IPS DF 4.7 (cell line): ENCODE measurements around the gene SLC23A2.
"Not testable (repeated sequence)": the region's sequence is repeated elsewhere in the genome, so short reads cannot be mapped to it uniquely, and the experiment has no call there.

Experiments
- DNase-seq: peaks from one replicate; pipeline ENCODE4 v3.0.0-alpha.2; 2013; ENCODE audit warnings: low spot score; ENCODE audit errors: extremely low read depth

Gene SLC23A2

DNA sequence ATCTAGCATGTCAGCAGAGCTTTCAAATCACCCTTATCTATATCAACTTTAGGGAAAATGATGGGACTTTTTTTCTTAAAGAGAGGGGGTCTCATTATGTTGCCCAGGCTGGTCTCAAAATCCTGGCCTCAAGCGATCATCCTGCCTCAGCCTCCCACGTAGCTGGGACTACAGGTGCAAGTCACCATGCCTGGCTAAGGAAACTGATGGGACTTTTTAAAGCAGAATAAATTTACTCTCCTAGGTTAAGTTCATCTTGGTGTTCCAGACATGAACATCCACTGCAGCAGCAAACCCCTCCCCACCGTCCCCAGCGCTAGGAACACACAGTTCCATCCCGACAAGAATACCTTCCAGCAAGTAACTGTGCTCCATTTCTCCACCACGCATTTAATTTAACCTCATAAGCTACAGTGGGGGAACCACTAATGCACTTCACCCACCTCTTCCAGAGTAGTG lies 64.9 kb downstream of the SLC23A2 start:
- no peak for DNase-seq

DNA sequence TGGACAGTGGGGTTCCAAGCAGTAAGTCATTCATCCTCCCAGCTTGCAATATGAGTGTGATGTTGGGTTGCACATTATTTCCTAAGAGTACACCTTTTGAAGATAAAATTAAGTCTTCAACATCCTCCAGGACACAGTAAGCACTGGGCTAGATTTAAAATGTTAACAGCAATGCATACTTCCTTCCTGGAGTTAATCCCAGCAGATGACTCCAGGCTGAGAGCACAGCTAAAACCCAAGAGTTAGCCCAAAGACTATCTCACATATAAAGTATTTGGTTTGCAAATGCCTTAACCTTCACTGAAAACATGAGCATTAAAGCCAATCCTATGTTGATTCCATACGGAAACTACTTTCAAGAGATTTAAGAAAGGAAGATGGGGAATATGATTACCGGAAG lies 69.2 kb downstream of the SLC23A2 start:
- DNase-seq = no peak

DNA sequence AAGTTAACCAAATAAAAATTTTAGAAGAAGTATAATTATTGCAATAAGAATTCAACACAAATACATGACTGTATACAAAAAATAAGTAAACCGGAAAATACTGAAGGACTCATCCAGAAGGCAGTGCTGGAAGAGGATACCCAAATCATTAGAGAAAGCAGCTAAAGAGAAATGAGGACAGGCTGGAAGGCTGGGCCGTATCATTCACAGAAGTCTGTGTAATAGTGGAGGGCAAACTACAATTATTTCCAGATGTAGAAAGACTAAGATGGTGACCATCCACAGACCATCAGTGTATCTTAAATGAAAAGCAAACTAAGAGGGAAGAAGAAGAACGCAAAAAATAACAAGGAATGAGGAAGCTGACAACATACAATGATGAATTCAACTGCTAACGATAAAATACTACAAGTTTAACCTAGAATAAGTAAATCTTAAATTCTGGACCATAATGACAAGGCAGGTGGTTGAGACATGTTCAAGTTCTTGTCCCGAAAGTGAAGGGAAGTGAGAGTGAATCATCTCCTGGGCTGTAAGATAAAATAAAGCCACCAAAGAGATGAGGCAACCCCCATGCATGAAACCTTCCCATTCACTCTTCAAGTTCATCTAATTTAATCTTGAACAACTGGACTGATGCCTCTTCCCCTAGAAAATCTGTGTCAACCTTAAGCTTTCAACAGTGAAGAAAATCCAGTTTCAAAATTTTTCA lies 71.5 kb downstream of the SLC23A2 start:
- no peak for DNase-seq

DNA sequence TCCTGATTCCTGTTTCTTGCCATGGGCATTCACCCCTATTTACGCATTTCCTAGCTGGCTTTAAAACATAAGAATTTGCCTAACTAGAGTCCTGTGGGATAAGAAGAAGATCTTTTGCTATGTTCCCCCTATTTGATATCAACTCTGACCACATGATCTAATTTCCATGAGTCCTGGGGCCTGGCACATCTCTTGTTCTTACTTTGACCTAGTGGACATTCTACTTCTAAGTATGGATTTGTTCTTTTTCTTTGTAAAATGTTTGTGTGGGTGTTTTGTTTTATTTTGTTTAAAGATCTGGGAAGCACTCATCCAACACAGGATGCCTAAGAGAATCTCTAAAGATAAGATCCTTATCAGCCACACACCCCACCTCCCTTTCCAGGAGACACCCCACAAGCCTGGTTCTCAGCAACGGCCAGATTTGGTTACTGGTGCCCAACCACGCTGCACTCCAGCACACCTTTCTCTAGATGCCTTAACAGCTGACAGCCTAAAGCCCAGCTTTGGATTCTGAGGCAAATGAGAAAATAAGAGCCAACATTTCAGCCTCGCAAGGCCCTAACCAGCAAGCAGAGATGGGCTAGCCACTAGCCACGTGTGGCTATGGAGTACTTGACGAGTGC lies 74.7 kb downstream of the SLC23A2 start:
- DNase-seq = no peak

DNA sequence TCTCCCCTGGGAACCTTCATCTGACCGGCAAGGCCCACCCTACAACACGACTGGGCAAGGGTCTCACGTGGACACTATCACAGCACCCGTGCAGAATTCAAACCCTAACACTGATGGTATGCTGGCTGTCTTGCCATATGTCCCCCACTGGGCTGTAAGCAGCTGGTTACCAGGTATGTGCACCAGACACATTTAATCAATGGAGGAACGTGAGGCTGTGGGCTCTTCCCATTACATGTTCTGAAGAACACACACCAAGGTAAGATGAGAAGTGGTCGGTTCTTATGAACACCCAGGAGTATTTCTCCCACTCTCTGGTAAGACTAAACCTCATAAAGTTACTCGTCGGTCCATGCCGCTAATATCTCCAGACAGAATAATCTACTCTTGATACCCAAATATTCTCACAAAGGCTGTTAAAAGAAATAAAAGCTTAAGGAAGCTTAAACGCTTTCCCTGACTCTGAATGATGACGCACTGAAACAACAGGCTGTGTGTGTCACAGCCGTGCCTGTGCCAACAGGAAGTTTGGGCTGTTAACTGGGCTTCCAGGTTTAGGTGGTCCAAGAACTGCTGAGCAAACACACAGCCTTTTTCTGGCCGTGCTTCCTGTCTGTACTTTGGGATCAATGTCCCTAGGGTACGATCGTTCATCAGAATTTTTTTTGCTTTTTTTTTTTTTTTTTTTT lies 75.3 kb downstream of the SLC23A2 start:
- no peak for DNase-seq

DNA sequence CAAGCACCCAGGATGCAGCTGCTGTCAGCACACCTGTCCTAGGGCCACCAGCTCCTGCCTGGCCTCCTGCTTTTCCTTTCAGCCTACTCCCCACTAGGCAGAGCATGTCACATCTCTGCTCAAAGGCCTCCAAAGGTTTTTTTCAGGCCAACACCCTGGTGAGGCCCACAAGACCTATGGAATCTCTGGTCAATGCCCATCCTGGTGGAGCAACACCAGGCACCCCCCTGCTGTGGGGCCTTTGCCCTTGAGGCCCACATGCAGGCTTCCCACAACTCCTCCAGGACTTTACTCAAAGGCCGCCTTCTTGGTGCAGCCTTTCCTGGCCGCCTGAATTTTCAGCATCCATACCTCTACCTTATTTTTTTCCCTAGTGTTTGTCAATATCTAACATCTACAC lies 76.9 kb downstream of the SLC23A2 start:
- no peak for DNase-seq

DNA sequence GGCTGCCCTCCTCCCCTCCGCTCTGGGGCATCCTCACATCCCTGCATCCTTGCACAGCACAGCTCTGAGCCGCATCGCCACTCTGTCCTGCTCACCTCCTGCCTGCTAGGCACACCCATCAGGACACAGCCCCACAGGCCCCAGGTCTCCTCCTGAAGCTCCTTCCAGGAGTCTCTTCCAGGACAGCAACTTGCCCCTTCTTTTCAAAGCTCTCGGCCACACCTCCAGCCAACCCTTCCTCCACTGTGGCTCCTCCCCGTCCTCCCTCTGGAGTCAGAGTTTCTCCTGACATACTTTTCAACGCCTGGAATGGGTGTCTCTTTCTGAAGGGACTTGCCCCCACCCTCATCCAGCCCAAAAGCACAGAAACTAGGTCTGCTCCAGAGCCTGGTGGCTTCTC lies 77.3 kb downstream of the SLC23A2 start:
- DNase-seq = no peak

DNA sequence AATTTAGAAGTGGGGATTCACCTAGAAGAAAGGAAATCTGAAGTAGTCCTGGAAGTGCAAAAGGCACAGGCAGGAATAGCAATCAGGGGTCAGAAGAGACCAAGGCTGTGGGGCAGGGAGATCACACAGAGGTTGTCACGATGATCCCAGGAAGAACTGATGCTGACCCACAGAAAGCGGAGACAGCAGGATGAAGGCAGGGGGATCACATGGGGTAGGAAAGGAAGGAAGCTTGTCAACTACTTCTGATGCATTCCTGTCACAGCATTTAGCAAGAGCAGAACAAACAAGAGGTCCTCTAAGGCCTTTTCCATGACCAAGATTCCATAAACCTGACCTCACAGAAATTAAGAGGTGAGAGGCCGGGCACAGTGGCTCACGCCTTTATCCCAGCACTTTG lies 79.1 kb downstream of the SLC23A2 start:
- no peak for DNase-seq

DNA sequence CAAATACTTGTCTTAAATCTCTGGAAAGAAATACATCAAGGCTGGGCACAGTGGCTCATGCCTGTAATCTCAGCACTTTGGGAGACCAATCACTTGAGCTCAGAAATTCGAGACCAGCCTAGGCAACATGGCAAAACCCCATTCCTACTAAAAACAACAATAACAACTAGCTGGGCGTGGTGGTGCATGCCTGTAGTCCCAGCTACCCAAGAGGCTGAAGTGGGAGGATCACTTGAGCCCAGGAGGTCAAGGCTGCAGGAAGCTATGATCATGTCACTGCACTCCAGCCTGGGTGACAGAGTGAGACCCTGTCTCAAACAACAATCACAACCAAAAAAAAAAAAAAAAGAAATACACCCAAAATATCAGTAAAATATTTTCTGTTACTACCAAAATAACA lies 80.0 kb downstream of the SLC23A2 start:
- DNase-seq = not testable (repeated sequence)

DNA sequence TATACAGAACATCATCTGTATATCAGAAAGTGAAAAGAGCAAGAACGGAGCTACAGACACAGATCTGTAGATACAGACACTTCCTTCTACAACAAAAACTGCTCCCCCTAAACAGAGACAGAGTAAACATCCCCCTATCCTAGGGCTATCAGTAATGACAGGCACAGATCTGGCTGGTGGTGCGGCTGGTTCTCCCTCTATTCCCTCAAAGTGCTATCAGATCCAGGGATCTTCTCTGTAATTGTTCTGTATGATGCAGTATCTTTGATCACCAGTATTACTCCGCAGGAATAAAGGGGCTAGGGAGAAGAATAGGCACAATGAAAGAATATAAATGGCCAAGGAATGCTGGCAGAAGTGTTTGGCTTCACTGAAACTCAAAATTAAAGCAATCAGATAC lies 80.7 kb downstream of the SLC23A2 start:
- no peak for DNase-seq

DNA sequence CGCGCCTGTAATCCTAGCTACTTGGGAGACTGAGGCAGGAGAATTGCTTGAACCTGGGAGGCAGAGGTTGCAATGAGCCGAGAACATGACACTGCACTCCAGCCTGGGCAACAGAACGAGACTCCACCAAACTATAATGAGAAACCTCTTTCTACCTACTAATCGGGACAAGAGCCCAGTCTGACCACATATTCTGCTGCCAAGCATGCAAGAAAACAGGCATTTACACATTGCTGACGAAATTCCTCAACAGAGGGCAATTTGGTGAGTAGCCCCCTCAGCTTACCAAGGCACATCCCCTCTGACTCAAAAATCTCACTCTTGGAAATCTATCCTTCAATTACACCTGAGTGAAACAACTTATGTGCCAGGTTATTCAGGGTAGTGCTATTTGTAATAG lies 81.2 kb downstream of the SLC23A2 start:
- DNase-seq = no peak

DNA sequence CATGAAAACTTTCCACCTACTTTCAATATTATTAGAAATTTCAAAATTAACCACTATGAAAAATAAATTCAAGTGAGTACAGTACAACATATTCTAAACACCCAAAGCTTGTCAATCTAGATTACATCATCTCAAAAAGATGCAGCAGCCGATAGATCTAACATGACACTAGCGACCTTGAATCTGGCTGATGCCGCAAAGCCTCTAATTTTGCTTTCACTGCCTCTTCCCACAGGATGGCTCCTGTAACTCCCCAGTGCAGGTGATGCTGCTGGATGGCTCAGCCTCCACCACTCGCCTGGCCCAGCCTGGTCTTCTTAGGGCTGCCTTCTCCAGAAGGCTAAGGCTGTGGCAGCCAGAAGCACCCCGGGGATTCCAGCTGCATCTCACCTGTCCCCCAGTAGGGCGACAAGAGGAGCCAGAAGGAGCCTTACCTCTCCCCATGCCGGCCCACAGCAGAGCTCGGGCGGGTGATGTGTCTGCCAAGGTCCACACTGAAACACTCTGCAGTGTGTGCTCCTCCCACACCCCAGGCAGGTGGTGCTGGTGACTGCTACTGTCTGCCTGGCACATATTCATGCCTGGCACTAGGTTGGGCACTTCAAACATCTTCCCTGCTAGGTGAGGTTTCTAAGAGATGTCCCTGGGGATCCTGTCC lies 82.1 kb downstream of the SLC23A2 start:
- DNase-seq = no peak

DNA sequence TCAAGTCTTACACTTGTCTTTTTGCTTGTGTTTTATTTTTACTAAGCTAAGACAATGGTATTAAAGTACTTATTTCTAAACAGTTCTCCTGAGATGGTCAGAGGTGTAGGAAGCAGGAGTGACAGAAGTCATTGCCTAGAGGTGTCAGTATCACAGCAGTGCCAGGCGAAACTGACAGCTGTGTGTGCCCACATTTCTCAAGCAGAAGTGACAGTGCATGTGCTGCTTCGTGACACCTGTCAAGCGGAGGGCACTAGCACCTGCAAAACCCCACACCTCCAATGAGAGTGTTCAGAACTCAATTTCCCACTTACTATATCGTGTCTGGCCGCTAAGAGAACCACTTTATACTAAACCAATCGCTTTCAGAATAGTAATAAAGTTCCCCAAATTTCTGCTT lies 82.8 kb downstream of the SLC23A2 start:
- no peak for DNase-seq

DNA sequence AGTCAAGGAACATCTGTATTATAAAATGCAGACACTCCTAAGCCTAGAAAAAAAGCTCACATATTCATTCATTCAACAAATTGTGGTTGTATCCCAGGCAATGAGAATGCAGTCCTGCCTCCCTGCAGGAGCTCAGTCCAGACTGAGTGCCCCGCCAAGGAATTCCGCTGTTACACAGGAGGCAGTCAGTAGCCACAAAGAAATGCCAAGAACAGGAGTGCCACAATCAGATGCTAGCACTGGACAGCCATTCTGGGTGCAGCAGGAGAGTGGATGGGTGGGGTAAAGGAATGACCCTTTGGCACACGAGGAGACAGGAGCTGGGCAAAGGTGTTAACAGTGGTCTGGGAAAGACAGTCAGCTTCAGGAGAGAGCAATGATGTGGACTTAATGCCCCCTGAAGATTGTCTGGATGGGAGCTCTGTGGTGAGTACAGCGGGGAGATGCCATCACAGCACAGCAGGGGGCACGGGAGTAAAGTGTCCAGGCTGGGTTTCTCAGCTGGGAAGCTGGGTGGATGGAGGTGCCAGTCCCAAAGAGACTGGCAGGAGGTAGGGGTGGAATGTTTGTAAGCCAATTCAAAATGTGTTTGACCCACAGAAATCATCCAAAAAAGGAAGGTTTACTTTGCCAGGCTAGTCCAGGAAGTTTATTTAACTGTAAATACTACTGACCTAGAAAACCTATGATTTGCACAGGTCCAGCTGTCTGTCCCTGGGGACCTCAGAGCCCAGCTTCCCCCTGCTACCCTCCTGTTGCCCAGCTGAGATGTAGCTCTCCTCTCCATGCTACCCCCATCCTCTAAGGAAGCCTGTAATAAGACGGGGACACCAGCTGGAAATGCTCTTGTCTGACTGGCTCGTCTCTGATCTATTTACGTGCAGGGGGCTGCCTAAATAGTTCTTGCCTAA lies 84.1 kb downstream of the SLC23A2 start:
- DNase-seq = no peak

DNA sequence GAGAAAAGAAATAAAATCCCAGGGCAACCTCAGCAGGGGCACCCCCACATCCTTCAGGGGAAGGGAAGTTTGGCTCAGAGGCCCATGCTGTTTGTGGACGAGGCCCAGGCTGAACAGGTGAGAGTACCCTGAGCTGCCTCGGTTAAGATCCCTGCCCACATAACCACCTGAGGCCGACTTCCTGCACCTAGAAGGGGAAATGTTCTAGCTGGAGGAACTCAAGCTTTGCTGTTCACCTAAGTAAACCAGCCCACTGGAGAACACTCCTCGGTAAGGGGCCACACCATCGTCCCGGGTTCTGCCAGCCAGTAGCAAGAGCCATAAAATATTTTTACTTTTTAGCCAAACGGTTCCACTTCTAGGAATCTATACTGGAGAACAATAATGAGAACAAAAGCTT lies 88.2 kb downstream of the SLC23A2 start:
- DNase-seq = no peak

DNA sequence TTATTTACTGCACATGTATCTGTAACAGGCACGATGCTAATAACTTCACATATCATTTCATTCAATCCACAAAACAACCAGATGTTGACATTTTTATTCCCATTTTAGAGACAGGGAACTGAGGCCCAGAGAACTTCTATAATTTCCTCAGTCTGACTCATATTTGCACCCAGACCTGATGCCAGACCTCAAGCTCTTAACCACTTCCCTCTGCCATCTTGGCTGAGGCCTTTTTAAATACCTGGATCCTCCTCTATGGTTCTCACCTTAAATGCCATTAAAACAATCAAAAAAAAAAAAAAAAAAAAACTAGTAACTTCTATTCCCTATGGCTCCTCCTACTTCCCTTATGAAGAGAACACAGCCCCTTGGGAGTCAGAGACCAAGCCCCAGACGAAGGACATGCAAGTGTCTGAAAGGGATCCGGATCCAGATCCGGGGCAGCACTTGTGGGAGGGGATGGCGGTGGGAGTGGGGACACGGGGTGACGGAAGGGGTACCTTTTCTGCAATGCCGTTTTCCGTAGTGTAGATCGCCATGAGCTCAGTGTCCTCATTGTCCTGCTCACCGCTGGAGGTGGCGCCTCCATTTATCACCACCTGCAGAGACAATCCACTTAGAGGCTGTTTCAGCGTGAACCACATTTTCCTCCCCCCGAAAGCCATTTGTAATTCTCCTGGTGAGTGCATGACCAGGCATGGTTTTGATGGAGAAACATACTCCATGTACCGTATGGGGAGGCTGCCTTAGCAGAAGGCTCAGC lies 88.7 kb downstream of the SLC23A2 start:
- no peak for DNase-seq

DNA sequence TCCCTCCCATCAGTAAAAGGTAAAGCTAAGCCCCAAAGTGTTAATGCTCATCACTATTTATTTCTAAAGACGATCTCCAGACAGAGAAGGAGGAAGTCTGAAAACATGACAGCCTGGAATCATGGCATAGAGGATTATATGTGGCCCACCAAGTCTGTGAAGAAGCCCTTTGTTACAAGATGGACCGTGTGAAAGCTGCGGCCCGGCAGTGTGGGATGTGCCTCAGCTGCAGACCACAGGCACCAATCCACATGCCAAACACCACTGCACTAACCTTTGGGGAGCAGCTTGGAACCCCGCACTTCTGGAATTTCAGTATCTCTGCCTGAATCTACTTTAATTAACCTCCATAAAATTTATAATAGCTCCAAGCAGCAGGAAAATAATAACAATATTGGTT lies 90.4 kb downstream of the SLC23A2 start:
- DNase-seq = no peak

DNA sequence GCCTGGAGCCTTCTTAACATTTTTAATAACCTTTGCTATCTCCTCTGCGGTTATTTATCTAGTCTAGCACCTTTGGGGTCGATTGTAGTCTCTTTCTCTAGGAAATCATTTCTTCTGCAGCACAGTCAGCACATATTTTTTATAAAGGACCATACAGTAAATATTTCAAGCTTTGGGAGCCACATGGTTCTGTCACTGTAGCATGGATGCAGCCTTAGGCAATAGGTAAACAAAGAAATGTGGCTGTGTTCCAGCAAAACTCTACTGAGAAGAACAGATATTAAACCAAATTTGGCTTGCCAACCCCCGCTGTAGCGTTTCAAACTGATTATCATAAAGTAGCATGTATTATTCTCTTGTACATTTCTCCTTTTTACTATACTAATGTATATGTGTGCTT lies 95.7 kb downstream of the SLC23A2 start:
- DNase-seq = no peak

DNA sequence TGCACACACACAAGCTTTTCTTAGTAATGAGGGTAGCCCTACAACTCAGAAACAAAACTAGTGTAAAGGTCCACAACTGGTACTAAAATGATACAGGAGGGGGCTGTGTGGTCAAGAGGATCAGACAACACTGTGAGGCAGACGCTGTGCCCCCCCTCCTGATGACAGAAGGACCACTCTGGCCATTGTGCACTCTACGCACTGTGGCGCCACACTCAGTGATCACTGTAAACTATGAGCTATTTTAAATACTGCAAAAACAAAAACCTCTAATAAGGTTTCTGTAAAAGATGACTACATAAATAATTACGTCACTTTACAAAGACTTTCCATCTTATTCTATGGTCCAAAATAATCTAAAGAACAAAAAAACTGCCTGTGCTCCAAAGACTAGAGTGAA lies 96.1 kb downstream of the SLC23A2 start:
- DNase-seq = no peak

DNA sequence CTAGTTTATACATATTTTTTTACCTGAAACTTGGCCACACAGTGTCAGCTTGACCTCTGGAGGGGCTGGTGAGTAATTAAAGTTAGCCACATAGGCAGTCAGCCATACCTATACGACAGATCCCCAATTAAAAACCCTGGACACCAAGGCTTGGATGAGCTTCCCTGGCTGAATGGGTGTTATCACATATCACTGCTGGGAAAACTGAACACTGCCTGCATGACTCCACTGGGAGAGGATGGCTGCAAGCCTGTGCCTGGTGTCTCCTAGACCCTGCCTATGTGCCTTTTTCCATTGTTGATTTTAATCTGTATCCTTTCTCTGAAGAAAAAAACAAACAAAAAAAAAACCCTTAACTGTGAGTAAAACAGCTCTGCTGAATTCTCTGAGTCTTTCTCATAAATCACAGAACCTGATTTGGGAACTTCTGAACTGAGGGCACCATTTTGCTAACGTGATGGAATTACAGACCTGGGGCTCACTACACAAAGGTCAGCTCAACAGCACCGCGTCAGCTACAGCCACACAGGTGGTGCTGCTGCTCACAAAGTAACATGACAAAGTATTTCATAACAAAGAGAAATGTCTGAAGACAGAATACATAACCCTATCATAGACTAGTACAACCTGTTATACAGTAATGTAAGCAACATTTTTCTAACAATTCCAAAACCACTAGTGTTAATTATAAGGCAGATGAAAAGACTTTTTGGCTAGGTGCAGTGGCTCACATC lies 97.0 kb downstream of the SLC23A2 start:
- no peak for DNase-seq
